ENCODE results near the gene VGLL4. TPM values are rescaled to one million over a fixed set of nuclear protein-coding genes. Genes with fewer than 3 reads are reported as not detected.

Gene VGLL4
- total RNA-seq, 1 donor from 2014 or later, result 99.4 TPM

DNA sequence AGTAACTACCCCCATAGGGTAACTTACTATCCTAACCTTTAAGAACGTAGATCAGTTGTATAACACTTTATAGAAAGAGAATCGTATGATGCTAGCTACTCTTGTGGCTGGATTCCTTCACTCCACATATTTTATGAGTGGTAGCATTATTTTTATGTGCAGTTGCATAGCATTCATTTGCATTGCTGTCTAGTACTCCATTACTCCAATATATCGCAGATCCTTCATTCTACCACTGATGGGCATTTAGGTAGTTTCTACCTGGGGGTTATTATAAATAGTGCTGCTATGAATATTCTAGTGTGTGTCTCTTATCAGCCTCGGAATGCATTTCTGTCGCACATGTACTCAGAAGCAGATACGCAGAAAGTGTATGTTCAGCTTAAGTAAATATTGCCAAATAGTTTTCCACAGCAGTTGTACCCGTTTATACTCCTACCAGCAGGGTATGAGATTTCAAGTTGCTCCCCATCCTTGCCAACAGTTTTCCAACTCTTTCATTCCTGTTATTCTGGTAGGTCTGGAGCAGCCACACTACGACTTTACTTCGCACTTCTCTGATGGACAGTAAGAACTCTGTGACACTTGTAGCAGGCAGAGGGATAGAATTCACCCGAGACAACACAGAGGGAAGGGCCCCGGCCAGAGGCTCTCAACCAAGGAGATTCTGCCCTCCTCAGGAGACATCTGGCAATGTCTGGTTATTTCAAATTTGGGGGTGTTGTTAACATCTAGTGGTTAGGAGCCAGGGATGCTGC lies 9.8 kb upstream of the VGLL4 start:
- no peak overlapping the region for H3K27ac ChIP-seq
- intact Hi-C loops (cut with DNase I), result loop anchor here (10.0 kb wide), 2 partner anchors 61 to 151 kb away; no protein-coding TSS in a partner anchor

DNA sequence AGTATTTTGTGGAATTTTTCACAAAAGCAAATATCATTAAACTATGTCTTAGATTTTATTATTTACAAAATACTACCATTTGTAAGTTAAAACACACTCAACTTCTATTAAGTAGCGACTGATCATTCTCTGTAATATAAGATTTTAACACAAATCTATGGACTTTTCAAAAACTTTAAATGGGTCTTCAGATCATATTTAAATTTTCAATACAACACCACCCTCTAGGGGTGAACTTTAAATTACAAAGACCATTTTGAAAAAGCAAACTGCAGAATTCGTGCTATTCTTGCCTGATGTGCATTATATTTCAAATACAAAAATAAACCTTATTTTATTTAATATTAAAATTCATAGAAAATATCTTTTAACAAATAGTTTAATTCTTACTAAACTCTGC lies 8.2 kb upstream of the VGLL4 start:
- TF ChIP-seq POLR2A (IDR thresholded peaks at IDR 0.05) (no peak), POLR2AphosphoS5 (IDR thresholded peaks at IDR 0.05; ENCODE audit: insufficient read depth in 1 of 2, low read depth in 1 of 2) (no peak)
- TF ChIP-seq, protein P1, sequence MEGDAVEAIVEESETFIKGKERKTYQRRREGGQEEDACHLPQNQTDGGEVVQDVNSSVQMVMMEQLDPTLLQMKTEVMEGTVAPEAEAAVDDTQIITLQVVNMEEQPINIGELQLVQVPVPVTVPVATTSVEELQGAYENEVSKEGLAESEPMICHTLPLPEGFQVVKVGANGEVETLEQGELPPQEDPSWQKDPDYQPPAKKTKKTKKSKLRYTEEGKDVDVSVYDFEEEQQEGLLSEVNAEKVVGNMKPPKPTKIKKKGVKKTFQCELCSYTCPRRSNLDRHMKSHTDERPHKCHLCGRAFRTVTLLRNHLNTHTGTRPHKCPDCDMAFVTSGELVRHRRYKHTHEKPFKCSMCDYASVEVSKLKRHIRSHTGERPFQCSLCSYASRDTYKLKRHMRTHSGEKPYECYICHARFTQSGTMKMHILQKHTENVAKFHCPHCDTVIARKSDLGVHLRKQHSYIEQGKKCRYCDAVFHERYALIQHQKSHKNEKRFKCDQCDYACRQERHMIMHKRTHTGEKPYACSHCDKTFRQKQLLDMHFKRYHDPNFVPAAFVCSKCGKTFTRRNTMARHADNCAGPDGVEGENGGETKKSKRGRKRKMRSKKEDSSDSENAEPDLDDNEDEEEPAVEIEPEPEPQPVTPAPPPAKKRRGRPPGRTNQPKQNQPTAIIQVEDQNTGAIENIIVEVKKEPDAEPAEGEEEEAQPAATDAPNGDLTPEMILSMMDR (IDR thresholded peaks at IDR 0.05), result peak in 2 of 3 experiments; percentile 52
- peaks cover 6% of the 10 kb centered on the region for H3K4me1 ChIP-seq
- H3K27me3 ChIP-seq, result no peaks in the 10 kb centered on the region
- no peaks in the 10 kb centered on the region for H3K36me3 ChIP-seq
- no peaks in the 10 kb centered on the region for H3K9me3 ChIP-seq
- no peak overlapping the region for H3K27ac ChIP-seq
- no peak overlapping the region for H3K4me3 ChIP-seq
- intact Hi-C loops (cut with DNase I), result loop anchor here (2.0 to 10.0 kb wide), 3 partner anchors 63 to 271 kb away; no protein-coding TSS in a partner anchor
- no peak for DNase-seq (ENCODE audit: extremely low spot score in 2 of 2)

More for the DNA sequence above, 9.8 kb upstream of the VGLL4 start:
- no peak for TF ChIP-seq POLR2A (IDR thresholded peaks at IDR 0.05)
- TF ChIP-seq, protein P1 (IDR thresholded peaks at IDR 0.05), result no peak
- no peak for TF ChIP-seq POLR2AphosphoS5 (IDR thresholded peaks at IDR 0.05; ENCODE audit: insufficient read depth in 1 of 2, low read depth in 1 of 2)
- Histone ChIP-seq H3K36me3 (no peaks in the 10 kb centered on the region), H3K9me3 (no peaks in the 10 kb centered on the region), H3K4me1 (peaks cover 6% of the 10 kb centered on the region), H3K27me3 (no peaks in the 10 kb centered on the region), H3K4me3 (no peak overlapping the region)
- DNase-seq (ENCODE audit: extremely low spot score in 2 of 2), result no peak

DNA sequence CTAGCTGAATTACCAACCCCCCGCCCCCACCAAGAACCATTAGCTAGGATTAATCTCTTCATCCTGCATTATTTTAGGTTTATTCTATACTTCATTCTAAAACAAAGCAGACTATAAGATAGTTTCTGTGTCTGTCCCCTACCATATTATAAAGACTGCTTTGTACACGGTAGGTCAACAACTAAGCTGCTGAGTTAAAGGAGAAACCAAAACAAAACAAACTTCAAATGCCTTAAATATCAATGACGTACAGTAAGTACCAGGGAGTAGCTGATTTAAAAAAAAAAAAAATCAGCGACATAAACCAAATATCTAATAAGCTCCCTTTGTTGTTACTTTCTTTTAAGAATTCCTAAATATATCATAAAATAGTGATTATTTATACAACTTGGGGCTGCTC lies 7.8 kb upstream of the VGLL4 start:
- H3K4me3 ChIP-seq, result no peak overlapping the region
- DNase-seq (ENCODE audit: extremely low spot score in 2 of 2), result no peak
- no peaks in the 10 kb centered on the region for H3K27me3 ChIP-seq
- no peaks in the 10 kb centered on the region for H3K36me3 ChIP-seq
- intact Hi-C loops (cut with DNase I), result loop anchor here (2.0 to 10.0 kb wide), 3 partner anchors 63 to 271 kb away; no protein-coding TSS in a partner anchor
- no peaks in the 10 kb centered on the region for H3K9me3 ChIP-seq
- TF ChIP-seq POLR2A (IDR thresholded peaks at IDR 0.05) (no peak), POLR2AphosphoS5 (IDR thresholded peaks at IDR 0.05; ENCODE audit: insufficient read depth in 1 of 2, low read depth in 1 of 2) (no peak)
- TF ChIP-seq, protein P1 (IDR thresholded peaks at IDR 0.05), result no peak
- H3K27ac ChIP-seq, result no peak overlapping the region
- H3K4me1 ChIP-seq, result peaks cover 6% of the 10 kb centered on the region

DNA sequence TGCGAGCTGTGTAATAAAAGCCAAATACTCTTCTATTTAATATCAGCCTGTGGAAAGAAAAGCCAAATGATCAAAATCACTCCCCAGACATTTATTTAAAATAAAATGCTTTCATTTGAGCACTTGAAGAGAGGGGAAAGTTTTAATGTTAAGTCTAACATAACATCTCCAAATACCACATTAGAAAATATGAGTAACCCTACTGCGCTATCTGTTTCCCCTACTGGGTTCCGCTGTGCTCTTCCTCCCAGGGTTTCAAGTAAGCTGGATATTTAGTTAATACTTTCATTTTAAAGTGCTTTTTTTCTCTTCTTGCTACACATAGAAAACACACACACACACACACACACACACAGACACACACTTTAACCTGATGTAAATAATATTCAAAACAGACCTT lies 6.7 kb upstream of the VGLL4 start:
- TF ChIP-seq POLR2AphosphoS5 (IDR thresholded peaks at IDR 0.05; ENCODE audit: insufficient read depth in 1 of 2, low read depth in 1 of 2) (no peak), POLR2A (IDR thresholded peaks at IDR 0.05) (no peak)
- TF ChIP-seq, protein P1 (IDR thresholded peaks at IDR 0.05), result no peak
- Histone ChIP-seq H3K4me1 (peaks cover 6% of the 10 kb centered on the region), H3K27me3 (no peaks in the 10 kb centered on the region), H3K4me3 (no peak overlapping the region), H3K27ac (no peak overlapping the region), H3K36me3 (no peaks in the 10 kb centered on the region), H3K9me3 (no peaks in the 10 kb centered on the region)
- no peak for DNase-seq (ENCODE audit: extremely low spot score in 2 of 2)
- intact Hi-C loops (cut with DNase I), result loop anchor here (2.0 to 10.0 kb wide), 3 partner anchors 64 to 270 kb away; no protein-coding TSS in a partner anchor

DNA sequence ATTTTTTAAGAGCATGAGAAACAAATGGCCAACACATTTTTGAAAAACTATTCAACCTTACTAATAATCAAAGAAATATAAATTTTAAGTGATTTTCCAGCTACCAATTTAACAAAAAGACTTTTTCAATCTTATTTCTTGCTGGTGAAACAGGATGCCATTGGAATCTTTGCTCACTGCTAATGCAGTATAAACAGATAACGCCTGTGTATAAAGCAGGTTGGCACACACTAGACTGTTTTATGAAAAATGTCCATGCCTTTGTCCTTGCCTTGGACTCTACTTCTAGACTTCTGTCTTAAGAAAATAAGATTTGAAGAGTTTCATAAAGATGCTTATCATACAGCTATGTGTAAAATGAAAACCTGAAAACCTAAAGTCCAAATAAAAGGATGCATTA lies 5.0 kb upstream of the VGLL4 start:
- TF ChIP-seq, protein P1 (IDR thresholded peaks at IDR 0.05), result no peak
- TF ChIP-seq POLR2A (IDR thresholded peaks at IDR 0.05), result no peak
- no peak for TF ChIP-seq POLR2AphosphoS5 (IDR thresholded peaks at IDR 0.05; ENCODE audit: insufficient read depth in 1 of 2, low read depth in 1 of 2)
- intact Hi-C loops (cut with DNase I), result loop anchor here (10.0 kb wide), 1 partner anchor 94 kb away; no protein-coding TSS in a partner anchor
- Histone ChIP-seq H3K27ac (no peak overlapping the region), H3K36me3 (no peaks in the 10 kb centered on the region), H3K9me3 (no peaks in the 10 kb centered on the region), H3K27me3 (no peaks in the 10 kb centered on the region), H3K4me3 (no peak overlapping the region), H3K4me1 (peaks cover 12% of the 10 kb centered on the region)
- no peak for DNase-seq (ENCODE audit: extremely low spot score in 2 of 2)
